ENCODE measurements around the gene CDC20.
A peak's percentile ranks its signal among the peaks of the same experiment; 100 is the strongest.

Gene CDC20

DNA sequence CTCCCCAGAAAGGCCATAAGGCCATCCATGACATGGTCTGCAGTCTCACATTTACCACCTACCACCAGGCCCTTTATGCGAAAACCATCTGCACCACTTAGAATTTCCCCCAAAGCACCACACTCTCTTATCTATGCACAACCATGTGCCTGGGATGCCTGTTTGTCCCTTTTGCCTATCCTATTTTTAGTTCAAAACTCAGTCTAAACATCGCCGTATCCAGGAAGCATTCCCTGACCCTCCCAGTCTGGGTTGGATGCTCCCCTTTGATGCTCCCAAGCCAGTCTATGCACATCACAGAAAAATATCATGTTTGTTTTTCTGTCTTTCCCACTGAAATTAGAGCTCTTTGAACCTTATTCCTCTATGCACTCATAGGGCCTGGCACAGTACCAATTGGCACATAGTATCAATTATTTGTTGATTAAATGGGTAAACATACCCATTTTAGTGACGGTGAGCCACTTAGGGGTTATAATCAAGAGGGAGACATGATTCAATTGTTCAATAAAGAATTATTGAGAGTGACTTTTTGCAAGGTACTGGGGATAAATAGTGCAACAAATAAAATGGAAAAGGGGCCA is 14.4 kb upstream of the CDC20 start:
- CTCF ChIA-PET, result no interaction called here
- Mint-ChIP-seq H3K9me3 (no peaks in the 10 kb centered on the region), H3K36me3 (no peaks in the 10 kb centered on the region), H3K27ac (no peak overlapping the region), H3K4me3 (no peak overlapping the region), H3K4me1 (peaks cover 3% of the 10 kb centered on the region), H3K27me3 (peaks cover 24% of the 10 kb centered on the region)
- no peak for DNase-seq

DNA sequence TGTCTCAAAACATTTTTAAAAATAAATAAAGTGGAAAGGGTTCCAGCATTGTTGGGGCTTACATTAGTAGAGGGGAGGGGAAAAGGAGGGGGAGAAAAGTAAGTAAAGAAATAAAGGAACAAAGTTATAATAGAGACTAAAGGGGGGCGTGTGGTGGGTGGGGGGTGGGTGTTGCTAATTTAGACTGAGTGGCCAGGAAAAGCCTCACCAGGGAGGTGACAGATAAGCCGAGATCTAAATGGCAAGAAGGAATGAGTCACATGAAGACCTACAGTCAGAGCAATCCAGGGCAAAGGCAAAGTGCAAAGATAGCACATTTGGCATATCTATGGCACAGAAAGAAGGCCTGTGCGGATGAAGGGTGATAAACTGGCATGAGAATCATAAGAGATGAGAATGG is 13.7 kb upstream of the CDC20 start:
- Mint-ChIP-seq H3K4me1 (peaks cover 8% of the 10 kb centered on the region), H3K27ac (no peak overlapping the region), H3K36me3 (no peaks in the 10 kb centered on the region), H3K9me3 (no peaks in the 10 kb centered on the region), H3K4me3 (no peak overlapping the region), H3K27me3 (peaks cover 19% of the 10 kb centered on the region)
- no peak for DNase-seq
- CTCF ChIA-PET, result no interaction called here

DNA sequence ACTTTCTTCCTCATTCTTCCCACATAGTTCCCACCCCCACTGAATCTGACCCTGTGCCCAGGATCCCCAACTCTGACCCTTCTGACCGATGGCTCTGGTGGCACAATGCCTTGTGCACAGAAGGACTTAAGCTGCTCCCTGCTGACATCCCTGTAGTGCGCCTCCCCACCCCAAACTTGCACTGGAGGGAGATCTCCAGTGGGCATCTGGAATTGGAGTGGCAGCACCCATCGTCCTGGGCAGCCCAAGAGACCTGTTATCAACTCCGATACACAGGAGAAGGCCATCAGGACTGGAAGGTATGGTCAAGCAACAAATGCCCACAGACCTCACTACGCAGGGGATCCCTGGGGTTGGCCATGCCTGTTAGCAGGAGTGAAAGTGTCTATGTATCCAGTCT is 12.1 kb upstream of the CDC20 start:
- CTCF ChIA-PET, result no interaction called here
- no peak overlapping the region for H3K4me3 Mint-ChIP-seq
- no peak overlapping the region for H3K27ac Mint-ChIP-seq
- H3K9me3 Mint-ChIP-seq, result no peaks in the 10 kb centered on the region
- no peaks in the 10 kb centered on the region for H3K36me3 Mint-ChIP-seq
- peaks cover 15% of the 10 kb centered on the region for H3K27me3 Mint-ChIP-seq
- no peak for DNase-seq
- H3K4me1 Mint-ChIP-seq, result peaks cover 8% of the 10 kb centered on the region

DNA sequence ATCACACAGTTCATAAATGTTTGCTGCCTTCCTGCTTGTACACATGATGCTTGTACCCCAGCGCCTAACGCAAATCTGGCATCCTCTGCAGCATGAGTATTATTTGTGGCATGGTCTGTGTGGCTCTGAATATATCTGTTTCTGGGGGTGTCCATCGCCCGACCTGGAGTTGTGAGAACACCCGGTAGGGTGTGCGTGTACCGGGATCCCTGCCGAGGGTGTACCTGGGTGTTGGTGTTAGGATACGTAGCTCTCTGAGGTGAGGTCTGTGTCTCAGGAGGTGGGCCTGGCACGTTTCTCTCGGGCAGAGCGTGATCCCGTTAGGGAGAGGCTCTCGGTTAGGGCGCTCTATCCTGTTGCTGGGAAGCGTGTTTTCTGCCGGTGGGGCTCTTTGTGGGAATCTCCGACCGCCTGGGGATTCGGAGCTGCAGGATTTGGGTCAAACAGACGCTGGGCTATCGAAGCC is 10.4 kb upstream of the CDC20 start:
- Mint-ChIP-seq H3K9me3 (no peaks in the 10 kb centered on the region), H3K4me1 (peaks cover 15% of the 10 kb centered on the region), H3K27me3 (peaks cover 15% of the 10 kb centered on the region), H3K36me3 (no peaks in the 10 kb centered on the region), H3K4me3 (peak overlapping the region; percentile 3), H3K27ac (no peak overlapping the region)
- CTCF ChIA-PET, result no interaction called here
- no peak for DNase-seq

DNA sequence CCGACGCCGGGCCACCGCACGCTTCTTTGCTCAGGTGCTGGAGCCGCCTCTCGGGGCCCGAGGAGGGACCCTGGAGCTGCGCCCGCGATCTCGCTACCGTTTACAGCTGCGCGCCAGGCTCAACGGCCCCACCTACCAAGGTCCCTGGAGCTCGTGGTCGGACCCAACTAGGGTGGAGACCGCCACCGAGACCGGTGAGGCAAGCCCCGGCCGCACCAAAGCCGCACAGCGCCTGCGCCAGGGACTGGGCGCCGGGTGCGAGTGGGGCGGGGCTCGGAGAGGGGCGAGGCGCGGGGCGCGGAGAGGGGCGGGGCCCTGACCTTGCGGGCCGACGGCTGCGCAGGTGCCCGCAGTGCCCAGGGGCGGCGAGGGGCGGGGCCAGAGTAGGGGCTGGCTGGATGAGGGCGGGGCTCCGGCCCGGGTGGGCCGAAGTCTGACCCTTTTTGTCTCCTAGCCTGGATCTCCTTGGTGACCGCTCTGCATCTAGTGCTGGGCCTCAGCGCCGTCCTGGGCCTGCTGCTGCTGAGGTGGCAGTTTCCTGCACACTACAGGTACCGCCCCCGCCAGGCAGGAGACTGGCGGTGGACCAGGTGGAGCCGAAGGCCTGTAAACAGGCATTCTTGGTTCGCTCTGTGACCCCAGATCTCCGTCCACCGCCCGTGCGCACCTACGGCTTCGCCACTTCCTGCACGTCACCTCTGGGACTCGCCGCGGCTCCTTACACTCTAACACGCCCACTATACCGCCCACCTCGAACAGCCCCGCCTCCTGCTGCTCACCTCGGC is 9.8 kb upstream of the CDC20 start:
- Mint-ChIP-seq H3K4me3 (peak overlapping the region; percentile 65), H3K27me3 (peaks cover 15% of the 10 kb centered on the region), H3K36me3 (no peaks in the 10 kb centered on the region), H3K9me3 (no peaks in the 10 kb centered on the region), H3K4me1 (peaks cover 15% of the 10 kb centered on the region), H3K27ac (peak overlapping the region; percentile 82)
- peak; percentile 75 for DNase-seq
- CTCF ChIA-PET, result no interaction called here

DNA sequence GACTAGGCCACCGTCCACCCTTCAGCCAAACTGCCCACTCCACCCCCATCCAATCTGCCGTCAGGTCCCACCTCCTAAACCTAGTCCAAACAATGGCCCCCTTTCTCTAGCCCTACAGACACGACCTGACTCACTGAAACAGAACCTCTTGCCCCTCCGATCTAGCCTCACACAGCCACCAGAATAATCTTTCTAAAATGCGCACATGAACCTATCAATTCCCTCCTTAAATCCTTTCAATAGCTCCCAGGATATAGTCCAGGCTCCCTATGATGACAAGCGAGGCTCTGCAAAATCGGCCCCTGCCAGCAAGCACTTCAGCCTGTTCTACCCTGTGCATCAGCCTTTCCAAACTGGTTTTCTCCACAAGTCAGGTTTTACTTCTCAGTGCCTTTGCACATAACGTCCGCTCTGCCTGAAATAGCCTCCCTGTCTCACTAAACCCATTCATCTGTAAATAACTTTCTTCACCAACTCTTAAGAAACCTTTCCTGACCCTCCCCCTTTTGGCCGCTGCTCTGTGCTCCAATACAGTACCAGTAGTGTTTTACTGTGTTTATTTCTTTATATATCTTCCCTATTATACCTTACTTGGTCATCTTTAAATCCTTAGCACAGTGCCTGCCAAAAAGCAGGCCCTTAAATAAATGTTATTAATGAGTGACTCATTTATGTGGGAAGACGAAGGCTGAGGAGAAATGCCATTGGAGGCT is 9.0 kb upstream of the CDC20 start:
- peak overlapping the region; percentile 65 for H3K4me3 Mint-ChIP-seq
- no peak for DNase-seq
- no peaks in the 10 kb centered on the region for H3K9me3 Mint-ChIP-seq
- peak overlapping the region; percentile 82 for H3K27ac Mint-ChIP-seq
- H3K36me3 Mint-ChIP-seq, result peaks cover 2% of the 10 kb centered on the region
- H3K27me3 Mint-ChIP-seq, result peaks cover 15% of the 10 kb centered on the region
- H3K4me1 Mint-ChIP-seq, result peaks cover 15% of the 10 kb centered on the region
- CTCF ChIA-PET, result no interaction called here

DNA sequence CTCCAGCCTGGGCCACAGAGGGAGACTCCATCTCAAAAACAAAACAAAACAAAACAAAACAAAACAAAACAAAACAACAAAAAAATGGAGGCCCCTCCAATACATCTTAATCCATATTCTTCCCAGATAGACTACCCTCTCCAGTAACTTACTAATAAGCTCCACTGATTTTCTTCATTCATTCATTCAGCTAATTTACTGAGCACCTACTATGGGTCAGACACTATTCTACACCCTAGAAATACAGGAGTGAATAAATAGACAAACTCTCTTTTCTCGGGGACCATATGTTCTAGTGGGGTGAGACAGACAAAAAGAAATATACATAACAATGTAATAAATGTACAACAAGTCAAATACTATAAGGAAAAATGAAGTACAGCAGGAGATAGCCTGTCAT is 7.8 kb upstream of the CDC20 start:
- no peak for DNase-seq
- H3K4me3 Mint-ChIP-seq, result no peak overlapping the region
- H3K36me3 Mint-ChIP-seq, result peaks cover 2% of the 10 kb centered on the region
- H3K9me3 Mint-ChIP-seq, result no peaks in the 10 kb centered on the region
- H3K4me1 Mint-ChIP-seq, result peaks cover 15% of the 10 kb centered on the region
- H3K27ac Mint-ChIP-seq, result no peak overlapping the region
- CTCF ChIA-PET, result no interaction called here
- H3K27me3 Mint-ChIP-seq, result peaks cover 11% of the 10 kb centered on the region

DNA sequence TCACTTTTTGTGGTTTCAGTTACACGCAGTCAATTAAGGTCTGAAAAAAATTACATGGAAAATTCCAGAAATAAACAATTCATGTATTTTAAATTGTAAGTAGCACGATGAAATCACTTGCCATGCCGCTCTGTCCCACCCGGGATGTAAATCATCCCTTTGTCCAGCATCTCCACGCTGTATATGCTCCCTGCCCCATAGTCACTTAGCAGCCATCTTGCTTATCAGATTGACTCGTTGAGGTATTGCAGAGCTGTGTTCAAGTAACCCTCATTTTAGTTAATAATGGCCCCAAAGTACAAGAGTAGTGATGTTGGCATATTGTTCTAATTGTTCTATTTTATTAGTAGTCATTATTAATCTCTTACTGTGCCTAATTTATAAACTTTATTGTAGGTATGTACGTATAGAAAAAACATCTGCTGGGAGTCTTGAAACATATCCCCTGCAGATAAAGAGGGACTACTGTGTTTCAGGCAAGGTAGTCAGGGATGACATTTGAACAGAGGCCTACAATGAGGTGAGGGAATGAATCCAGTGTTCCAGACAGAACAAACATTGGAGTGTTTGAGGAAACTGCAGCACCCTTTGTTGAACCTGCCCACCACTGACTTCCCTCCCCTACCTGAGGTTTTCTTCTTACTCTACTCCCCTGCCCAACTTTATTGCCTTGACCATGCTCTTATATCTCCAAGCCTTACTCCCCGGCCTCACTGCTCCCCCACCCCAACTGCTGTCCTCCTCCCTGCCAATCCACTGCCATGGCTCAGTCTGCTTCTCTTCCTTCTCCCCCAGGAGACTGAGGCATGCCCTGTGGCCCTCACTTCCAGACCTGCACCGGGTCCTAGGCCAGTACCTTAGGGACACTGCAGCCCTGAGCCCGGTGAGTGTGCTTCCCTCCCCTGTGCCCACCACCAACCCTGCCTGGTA is 7.1 kb upstream of the CDC20 start:
- no peaks in the 10 kb centered on the region for H3K9me3 Mint-ChIP-seq
- H3K4me1 Mint-ChIP-seq, result peaks cover 15% of the 10 kb centered on the region
- no peak overlapping the region for H3K4me3 Mint-ChIP-seq
- no peak for DNase-seq
- peaks cover 5% of the 10 kb centered on the region for H3K27me3 Mint-ChIP-seq
- H3K36me3 Mint-ChIP-seq, result peaks cover 2% of the 10 kb centered on the region
- H3K27ac Mint-ChIP-seq, result no peak overlapping the region
- CTCF ChIA-PET, result no interaction called here

DNA sequence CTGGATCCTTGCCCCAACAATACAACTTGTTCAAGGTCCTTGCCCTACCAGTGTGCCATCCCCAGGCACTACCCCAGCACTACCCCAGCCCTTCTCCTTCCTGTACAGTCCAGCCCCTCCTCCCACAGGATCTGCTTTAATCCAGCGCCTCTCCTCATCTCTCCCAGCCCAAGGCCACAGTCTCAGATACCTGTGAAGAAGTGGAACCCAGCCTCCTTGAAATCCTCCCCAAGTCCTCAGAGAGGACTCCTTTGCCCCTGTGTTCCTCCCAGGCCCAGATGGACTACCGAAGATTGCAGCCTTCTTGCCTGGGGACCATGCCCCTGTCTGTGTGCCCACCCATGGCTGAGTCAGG is 6.5 kb upstream of the CDC20 start:
- Mint-ChIP-seq H3K36me3 (peaks cover 6% of the 10 kb centered on the region), H3K9me3 (no peaks in the 10 kb centered on the region), H3K4me3 (no peak overlapping the region), H3K4me1 (peaks cover 15% of the 10 kb centered on the region), H3K27me3 (no peaks in the 10 kb centered on the region), H3K27ac (no peak overlapping the region)
- CTCF ChIA-PET, result no interaction called here
- DNase-seq, result no peak

DNA sequence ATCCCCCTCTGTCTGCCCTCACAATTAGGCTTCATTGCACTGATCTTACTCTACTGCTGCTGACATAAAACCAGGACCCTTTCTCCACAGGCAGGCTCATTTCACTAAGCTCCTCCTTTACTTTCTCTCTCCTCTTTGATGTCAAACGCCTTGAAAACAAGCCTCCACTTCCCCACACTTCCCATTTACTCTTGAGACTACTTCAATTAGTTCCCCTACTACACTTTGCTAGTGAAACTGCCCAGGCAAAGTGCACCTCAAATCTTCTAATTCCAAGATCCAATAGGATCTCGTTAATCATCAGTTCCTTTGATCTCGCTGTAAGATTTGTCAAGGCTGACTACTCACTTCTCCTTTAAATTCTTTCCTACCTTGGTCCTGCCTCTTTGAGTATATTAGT is 5.9 kb upstream of the CDC20 start:
- Mint-ChIP-seq H3K9me3 (no peaks in the 10 kb centered on the region), H3K4me1 (peaks cover 18% of the 10 kb centered on the region), H3K27ac (no peak overlapping the region), H3K36me3 (peaks cover 6% of the 10 kb centered on the region), H3K4me3 (no peak overlapping the region), H3K27me3 (no peaks in the 10 kb centered on the region)
- CTCF ChIA-PET, result no interaction called here
- no peak for DNase-seq

DNA sequence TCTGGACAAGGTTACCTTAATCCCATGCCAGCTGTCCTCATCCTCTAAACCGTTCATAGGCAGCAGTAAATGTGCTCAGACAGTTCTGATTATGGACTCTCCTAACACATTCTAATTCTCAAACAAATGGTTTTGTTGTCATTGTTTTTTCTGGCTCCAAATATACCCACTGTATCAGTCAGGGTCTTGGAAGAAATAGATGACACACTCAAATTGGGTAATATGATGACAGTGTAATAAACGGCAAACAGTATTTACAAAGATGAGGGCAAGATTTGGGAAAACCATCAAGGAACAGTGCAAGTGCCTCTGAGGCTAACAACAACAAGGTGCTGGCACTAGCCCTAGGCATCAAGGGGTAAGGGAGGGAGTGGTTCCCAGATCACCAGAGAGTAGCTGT is 4.3 kb upstream of the CDC20 start:
- no peaks in the 10 kb centered on the region for H3K9me3 Mint-ChIP-seq
- peaks cover 10% of the 10 kb centered on the region for H3K36me3 Mint-ChIP-seq
- DNase-seq, result no peak
- no peaks in the 10 kb centered on the region for H3K27me3 Mint-ChIP-seq
- no peak overlapping the region for H3K27ac Mint-ChIP-seq
- H3K4me1 Mint-ChIP-seq, result peaks cover 23% of the 10 kb centered on the region
- CTCF ChIA-PET, result interaction anchor here (1.0 kb wide), 1 partner anchor 86 kb away, joined by 3 read pairs; no protein-coding TSS in a partner anchor
- no peak overlapping the region for H3K4me3 Mint-ChIP-seq

DNA sequence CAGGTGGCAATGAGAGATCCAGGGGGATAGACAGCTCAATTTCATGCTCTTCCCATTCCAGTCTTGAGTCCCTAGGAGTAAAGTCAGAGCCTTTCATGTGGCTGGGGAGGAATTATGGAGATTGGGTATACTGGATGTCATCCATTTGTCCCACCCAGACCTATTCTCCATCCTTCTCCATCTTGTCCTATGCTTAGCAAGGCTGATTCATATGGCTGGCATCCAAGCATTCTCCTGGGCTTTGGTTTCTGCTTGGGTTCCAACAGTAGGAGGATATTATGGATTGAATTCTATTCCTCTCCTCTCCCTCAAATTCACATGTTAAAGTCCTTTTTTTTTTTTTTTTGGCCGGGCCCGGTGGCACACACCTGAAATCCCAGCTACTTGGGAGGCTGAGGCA is 3.8 kb upstream of the CDC20 start:
- Mint-ChIP-seq H3K9me3 (no peaks in the 10 kb centered on the region), H3K4me3 (no peak overlapping the region), H3K4me1 (peaks cover 23% of the 10 kb centered on the region), H3K27me3 (no peaks in the 10 kb centered on the region), H3K27ac (no peak overlapping the region), H3K36me3 (peaks cover 14% of the 10 kb centered on the region)
- CTCF ChIA-PET, result no interaction called here
- no peak for DNase-seq

DNA sequence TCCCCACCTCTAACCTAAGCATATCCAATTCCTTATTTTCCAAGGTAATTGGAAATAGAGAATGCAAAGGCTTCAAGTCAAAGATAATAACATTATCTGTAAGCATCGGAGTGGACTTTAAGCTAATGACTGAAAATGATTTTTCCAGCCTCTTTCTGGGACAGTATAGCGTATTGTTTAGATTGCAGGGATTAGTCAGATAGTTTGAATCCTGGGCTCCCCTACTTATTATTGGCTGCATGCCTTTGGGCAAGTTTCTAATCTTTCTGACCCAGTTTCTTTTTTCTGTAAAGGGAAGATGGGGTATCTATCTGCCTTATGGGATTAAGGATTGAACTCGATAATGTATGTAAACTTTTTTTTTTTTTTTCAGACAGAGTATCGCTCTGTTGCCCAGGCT is 1.5 kb upstream of the CDC20 start:
- Mint-ChIP-seq H3K27ac (no peak overlapping the region), H3K36me3 (peaks cover 36% of the 10 kb centered on the region), H3K4me3 (peak overlapping the region; percentile 95), H3K4me1 (peaks cover 46% of the 10 kb centered on the region), H3K9me3 (no peaks in the 10 kb centered on the region), H3K27me3 (no peaks in the 10 kb centered on the region)
- CTCF ChIA-PET, result interaction anchor here (1.2 to 2.0 kb wide), 2 partner anchors 54 to 283 kb away, joined by 3 to 5 read pairs; no protein-coding TSS in a partner anchor
- DNase-seq, result no peak

Measured in activated naive CD4-positive, alpha-beta T cell treated with anti-CD3 and anti-CD28 coated beads, Interleukin-2, amount 10 ng/mL, durations not matched to agents 7 days and 5 days (primary cell).